ENCODE measurements around the gene COX5B.
"Not testable (repeated sequence)": the region's sequence is repeated elsewhere in the genome, so short reads cannot be mapped to it uniquely, and the experiment has no call there.

COX5B gene

DNA sequence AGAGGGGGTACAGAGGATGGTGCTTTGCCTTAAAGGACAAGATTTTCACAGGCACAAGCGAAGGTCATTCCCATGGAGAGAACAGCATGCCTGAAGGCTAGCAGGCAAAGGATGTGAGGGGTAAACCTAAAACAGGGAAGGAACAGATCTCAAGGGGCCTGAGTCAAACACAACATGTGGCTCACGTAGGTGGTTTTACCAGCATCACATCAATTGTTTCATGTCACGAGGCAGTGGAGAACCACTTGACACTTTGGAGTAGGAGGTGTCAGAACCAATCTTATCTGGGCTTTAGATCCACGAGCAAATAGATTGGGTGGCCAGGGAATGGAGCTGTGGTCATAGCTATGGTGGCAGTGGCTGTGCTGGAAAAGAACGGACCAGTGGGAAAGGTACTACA is 8.4 kb downstream of the COX5B start:
- DNase-seq (ENCODE audit: low read depth, low spot score): no peak

GRCh38 chr2:97654791-97655190 is 8.9 kb downstream of the COX5B start:
- no peak for DNase-seq (ENCODE audit: low read depth, low spot score)

- no peak for DNase-seq (ENCODE audit: low read depth, low spot score)
Measured at GRCh38 chr2:97656129-97656755, 10.4 kb downstream of the COX5B start.

GRCh38 chr2:97656905-97657587 is 11.2 kb downstream of the COX5B start:
- DNase-seq (ENCODE audit: low read depth, low spot score): no peak

DNA sequence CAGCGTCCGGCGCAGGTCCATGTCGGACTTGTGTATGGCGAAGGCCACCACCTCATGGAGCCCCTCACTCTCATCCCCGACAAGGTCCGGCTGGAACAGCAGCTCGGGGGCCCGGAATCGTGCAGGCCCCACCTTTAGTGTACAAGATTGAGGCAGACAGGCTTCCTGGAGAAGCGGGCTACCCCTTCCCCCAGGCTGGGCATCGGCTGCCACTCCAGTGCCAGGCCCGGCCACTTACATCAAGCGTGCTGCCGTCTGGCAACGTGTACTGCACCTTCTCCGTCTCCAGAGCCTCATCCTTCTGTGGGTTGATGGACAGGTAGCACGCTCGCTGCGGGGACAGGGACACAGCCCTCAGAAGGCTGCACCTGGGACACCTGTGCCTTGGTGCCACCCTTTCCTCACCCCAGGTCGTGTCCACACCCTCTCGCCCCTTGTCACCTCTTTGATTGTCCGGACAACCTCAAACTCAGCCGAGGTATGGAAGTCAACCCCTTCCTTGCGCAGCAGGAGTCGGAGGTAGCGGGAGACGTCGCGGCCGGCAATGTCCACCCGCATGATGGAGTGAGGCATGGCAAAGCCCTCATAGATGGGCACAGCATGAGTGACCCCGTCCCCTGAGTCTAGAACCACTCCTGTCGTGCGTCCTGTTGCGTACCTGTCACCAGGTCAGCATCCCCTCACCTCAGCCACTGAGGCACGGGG is 12.3 kb downstream of the COX5B start:
- no peak for DNase-seq (ENCODE audit: low read depth, low spot score)

DNA sequence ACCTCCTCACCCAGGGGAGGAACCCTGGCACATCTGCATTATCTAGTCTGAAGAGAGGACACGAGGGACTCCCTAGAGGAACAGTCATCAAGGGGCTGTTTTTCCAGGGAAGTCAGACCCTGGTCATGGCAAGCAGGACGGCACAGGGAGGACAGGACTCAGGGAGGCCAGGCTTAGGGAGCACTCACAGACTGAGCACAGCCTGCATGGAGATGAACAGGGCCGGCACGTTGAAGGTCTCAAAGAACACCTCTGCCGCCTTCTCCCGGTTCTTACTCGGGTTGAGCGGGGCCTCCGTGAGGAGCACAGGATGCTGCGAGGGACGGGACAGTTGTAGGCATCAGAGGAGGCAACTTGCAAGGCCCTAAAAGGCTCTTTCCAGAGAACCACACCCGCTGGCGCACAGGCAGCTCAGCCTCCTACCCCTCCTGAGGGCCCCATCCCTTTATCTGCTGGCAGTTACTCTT is 12.9 kb downstream of the COX5B start:
- DNase-seq (ENCODE audit: low read depth, low spot score): no peak

GRCh38 chr2:97659256-97660043 is 13.6 kb downstream of the COX5B start:
- DNase-seq (ENCODE audit: low read depth, low spot score): no peak

DNA sequence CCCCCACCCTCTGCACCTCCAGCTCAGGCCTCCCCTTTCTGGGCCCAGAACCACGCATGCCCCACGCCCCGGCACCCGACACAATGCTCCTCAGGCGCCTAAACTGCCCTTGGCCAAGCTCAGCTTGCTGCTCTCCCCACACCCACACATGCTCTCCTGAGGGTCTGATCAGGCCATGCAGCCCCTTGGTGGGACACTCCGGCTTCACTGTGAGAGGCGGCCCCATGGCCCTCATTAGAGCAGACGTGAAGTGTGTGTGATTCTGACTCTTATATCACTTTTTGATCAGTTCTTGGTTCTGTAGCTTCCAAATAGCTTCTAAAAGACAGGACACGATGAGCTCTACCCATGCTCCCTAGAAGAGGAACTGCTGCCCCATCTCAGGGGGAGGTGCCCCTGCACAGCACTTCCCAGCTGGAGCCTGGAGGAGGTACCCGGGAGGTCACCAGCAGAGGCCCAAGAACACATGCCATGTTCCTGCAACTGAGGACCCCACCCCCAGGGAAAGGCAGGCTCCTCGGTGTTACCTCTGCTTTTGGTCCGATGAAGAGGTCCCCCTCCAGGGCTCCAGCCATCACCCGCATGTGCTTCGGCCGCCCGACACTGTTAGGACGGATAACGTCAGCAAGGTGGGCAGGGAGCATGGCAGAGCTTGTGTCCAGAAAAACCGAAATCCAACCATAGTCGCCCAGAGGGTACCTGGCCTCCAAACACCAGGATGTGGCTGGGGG is 14.3 kb downstream of the COX5B start:
- DNase-seq (ENCODE audit: low read depth, low spot score): no peak

DNA sequence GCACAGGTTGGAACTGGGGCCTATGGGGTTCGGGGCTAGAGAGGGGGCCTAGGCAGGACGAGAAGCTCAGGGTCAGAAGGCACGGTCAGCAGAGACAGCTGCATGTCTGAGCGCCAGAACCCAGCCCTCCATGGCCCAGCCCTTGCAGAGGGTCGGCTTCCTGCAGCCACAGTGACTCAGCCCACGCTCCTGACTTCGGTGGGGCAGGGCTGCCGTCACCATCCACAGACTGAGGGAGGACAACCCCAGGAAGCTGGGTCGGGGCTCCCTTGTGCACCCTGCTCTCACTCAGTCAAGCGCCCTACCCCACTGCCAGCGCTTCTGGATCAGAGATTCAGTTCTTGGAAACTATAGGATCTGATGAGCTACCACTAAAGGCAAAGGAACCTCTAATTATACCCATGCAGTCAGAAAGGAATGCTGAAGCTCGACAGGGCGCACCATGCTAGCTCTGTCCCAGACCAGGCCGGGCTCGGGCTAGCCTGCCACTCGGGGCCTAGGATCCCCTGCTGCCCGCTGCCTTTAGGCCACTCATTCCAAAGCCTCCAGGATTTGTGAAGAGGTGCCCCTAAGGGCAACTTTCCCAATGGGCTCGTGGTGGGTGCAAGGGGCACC is 15.0 kb downstream of the COX5B start:
- no peak for DNase-seq (ENCODE audit: low read depth, low spot score)

DNA sequence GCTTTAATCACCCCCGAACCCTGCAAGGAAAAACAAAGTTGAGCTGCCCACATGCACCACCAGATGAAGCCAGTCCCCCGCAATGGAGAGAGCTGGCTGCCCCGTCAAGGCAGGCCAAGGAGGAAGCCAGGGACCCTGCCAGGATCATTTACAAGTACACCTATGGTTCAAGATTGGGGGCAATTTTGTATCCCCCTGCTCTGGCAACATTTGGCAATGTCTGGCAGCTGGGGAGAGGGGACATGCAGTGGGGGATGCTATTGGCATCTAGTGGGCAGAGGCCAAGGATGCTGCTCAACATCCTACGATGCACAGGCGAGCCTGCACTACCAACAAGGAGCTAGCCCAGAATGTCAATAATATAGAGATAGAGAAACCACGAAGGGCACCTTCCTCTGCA is 16.1 kb downstream of the COX5B start:
- DNase-seq (ENCODE audit: low read depth, low spot score): no peak

GRCh38 chr2:97662386-97662894 is 16.6 kb downstream of the COX5B start:
- no peak for DNase-seq (ENCODE audit: low read depth, low spot score)

DNA sequence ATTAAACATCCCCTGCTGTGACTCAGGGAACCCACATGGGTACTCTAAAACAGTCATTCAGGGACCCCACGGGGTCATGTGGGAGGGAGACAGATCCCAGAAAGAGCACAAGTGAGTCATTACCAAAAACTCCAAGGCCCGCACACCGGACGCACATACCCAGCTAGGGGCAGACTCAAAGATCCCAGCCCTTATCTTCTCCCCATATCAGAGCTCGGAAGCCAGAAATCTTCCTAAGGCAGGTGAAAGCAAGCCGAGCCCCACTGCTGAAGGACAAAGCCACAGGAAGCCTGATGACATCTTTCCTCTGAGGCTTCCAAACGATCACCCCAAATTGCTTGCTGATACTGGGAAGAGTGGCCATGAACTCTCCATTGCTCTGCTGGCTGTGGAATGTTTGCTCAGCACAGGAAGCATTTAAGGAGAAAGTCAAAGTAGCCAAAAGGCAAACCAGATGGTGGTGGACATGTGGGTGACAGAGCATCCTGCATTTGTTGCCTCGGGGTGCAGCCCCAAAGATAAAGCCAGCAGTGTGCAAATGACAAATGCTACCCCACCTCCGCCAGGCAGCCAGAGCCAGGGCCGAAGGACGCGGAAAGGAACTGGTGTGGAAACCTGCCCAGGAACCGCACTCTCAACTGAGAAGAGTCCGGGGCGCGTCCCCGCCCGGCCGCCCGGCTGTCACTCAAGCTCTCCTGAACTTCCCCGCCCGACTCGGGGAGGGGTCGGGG is 17.2 kb downstream of the COX5B start:
- DNase-seq (ENCODE audit: low read depth, low spot score): no peak

DNA sequence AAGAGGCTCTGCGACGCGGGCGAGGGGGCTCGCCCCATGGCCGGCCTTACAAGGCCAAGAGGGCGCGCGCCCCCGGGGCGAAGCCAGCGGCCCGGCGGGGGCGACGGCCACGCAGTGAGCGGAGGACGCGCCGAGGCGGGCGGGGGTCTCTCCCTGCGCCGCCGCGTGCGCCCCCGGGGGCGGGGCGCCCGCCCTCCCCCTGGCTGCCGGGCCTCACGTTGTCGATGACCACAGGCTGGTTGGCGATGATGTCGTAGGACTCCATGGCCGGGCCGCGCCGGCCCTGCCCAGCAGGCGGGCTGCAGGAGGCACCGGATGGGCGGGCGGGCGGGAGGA is 17.7 kb downstream of the COX5B start:
- DNase-seq (ENCODE audit: low read depth, low spot score): no peak

GRCh38 chr2:97663962-97664635 is 18.2 kb downstream of the COX5B start, which contains the start of gene ACTR1B:
ACTR1B (minus strand) TSS chr2:97664044; CDS start chr2:97663890, 154 bp downstream.
- DNase-seq (ENCODE audit: low read depth, low spot score): peak; percentile 92

GRCh38 chr2:97664636-97664970 is 18.7 kb downstream of the COX5B start:
- DNase-seq (ENCODE audit: low read depth, low spot score): no peak

- DNase-seq (ENCODE audit: low read depth, low spot score): no peak
Measured at GRCh38 chr2:97669448-97669847, 23.6 kb downstream of the COX5B start, which contains the start of gene C2orf92. C2orf92 (plus strand) TSS chr2:97669713; CDS start chr2:97669789, 76 bp downstream.

- DNase-seq (ENCODE audit: low read depth, low spot score): no peak
Measured at GRCh38 chr2:97670471-97670870, 24.6 kb downstream of the COX5B start.

GRCh38 chr2:97671526-97671925 is 25.7 kb downstream of the COX5B start:
- DNase-seq (ENCODE audit: low read depth, low spot score): no peak

DNA sequence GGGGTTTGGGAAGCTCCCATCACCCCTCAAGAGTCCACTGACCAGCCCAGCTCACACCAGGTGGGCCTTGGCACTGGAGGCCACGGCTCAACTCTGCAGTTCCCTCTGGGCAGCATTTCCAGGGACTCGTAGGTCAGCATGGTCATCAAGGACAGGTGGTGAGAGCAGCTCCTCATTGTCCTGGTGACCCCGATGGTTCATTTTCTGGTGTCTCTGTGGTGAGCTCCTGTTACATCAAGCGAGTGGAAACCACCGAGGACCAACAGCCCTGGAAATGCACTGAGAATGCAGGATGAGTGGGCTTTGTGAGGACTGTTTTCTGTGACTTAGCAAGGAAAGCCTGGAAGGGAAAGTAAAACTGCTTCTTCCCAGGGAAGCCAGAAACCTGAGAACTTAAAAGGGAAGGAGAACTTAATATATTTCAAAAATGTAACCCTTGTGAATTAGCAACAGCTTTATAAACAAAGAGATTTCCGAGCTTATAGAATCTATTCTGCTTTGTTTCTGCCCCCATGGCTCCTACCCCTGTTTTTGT is 26.8 kb downstream of the COX5B start:
- not testable (repeated sequence) for DNase-seq (ENCODE audit: low read depth, low spot score)
